Gastrocnemius medialis (tissue), 4 donors: ENCODE results near the gene CYFIP2. TPM values are rescaled to one million over a fixed set of nuclear protein-coding genes. Genes with fewer than 3 reads are reported as not detected.

Experiments used
- ATAC-seq, 2 donors: fragments of 150-250 bp; one replicate each; pipeline ENCODE4 v1.9.1; 2016
- DNase-seq, 2 donors: peaks; one replicate each; pipeline ENCODE4 v3.0.0-alpha.2; 2019
- H3K27ac ChIP-seq, 4 donors: fragments of 200-600 bp; sonication (generic); 1 replicate in 1 of 4; 2 replicates in 3 of 4; pipeline ENCODE4 v1.5.1; 2016 to 2018; ENCODE audit warnings: mild to moderate bottlenecking in 2 of 4, moderate library complexity in 1 of 4
- H3K27me3 ChIP-seq, 3 donors: fragments of 200-600 bp; sonication (generic) in 2 of 3; 1 replicate in 1 of 3; 2 replicates in 2 of 3; pipeline versions ENCODE4 v1.5.1 to v1.6.0; 2016 to 2019; ENCODE audit warnings: mild to moderate bottlenecking in 1 of 3, moderate library complexity in 1 of 3
- H3K36me3 ChIP-seq, 2 donors: fragments of 200-600 bp; sonication (generic) in 1 of 2; one replicate each; pipeline ENCODE4 v1.5.1; 2017 to 2018
- H3K4me1 ChIP-seq, 2 donors: fragments of 200-600 bp; sonication (generic) in 1 of 2; one replicate each; pipeline ENCODE4 v1.5.1; 2016 to 2017; ENCODE audit warnings: mild to moderate bottlenecking in 2 of 2
- H3K4me3 ChIP-seq, 4 donors: fragments of 200-600 bp; sonication (generic) in 3 of 4; 1 replicate in 1 of 4; 2 replicates in 3 of 4; pipeline ENCODE4 v1.5.1; 2016 to 2019; ENCODE audit warnings: mild to moderate bottlenecking in 2 of 4
- H3K9me3 ChIP-seq, 3 donors: fragments of 200-600 bp; sonication (generic) in 2 of 3; 1 replicate in 1 of 3; 2 replicates in 2 of 3; pipeline ENCODE4 v1.5.1; 2016 to 2019
- CTCF ChIP-seq, 5 experiments: fragments of 450-650 bp in 3 of 5; fragments of 200-600 bp in 2 of 5; sonication (generic) in 2 of 5; IDR thresholded peaks in 4 of 5; conservative IDR thresholded peaks in 1 of 5; 1 replicate in 4 of 5; 2 replicates in 1 of 5; pipeline ENCODE4 v1.5.1; 2016 to 2019; ENCODE audit warnings: antibody characterized with exemption in 5 of 5, mild to moderate bottlenecking in 3 of 5, moderate library complexity in 3 of 5
- POLR2A ChIP-seq, 2 donors: fragments of 450-650 bp; IDR thresholded peaks; one replicate each; pipeline ENCODE4 v1.6.1; 2017; ENCODE audit warnings: antibody characterized with exemption in 2 of 2, mild to moderate bottlenecking in 2 of 2, moderate library complexity in 2 of 2
- in situ Hi-C, 4 donors: fragments of 200-750 bp; cut with MboI; loops; one replicate each; pipeline versions ENCODE4 v1.15.0 to v1.8.0; 2017; ENCODE audit warnings: low sequenced_read_pairs in 4 of 4
- intact Hi-C: fragments of 100-400 bp; cut with DNase I; formaldehyde crosslinking; loops from one replicate; pipeline ENCODE4 v1.15.1; 2023; ENCODE audit warnings: low total_unique reads
- total RNA-seq, 4 donors: library from RNA; depleted of rRNA; stranded (reverse); fragments of >200 nt; gene quantifications; one replicate each; pipeline versions ENCODE4 v1.1.0 to v1.2.3, GENCODE V29; 2016

Gene CYFIP2
- total RNA-seq, 4 donors from 2014 or later: 5.9 to 15.5 (median 10.7) TPM

GRCh38 chr5:157263496-157264090, 2.3 kb upstream of the CYFIP2 start:
- intact Hi-C loops: no loop called here

GRCh38 chr5:157266286-157267007, 524 bp downstream of the CYFIP2 start:
- peak; percentile 13 to 49 for ATAC-seq
- H3K4me3 ChIP-seq: peak overlapping the region; percentile 60 to 77 (median 64)
- intact Hi-C loops: no loop called here
- no peaks in the 10 kb centered on the region for H3K9me3 ChIP-seq
- TF ChIP-seq POLR2A (IDR thresholded peaks at IDR 0.05) (no peak), CTCF (IDR thresholded peaks at IDR 0.05 in 4 of 5, conservative IDR thresholded peaks at IDR 0.05 in 1 of 5) (no peak)
- peak overlapping the region in 2 of 4 donors; percentile 28 to 70 for H3K27ac ChIP-seq
- H3K4me1 ChIP-seq: peaks cover 8 to 14% of the 10 kb centered on the region in 2 donors
- DNase-seq: no peak
- no peaks in the 10 kb centered on the region for H3K27me3 ChIP-seq
- in situ Hi-C loops: no loop called here
- H3K36me3 ChIP-seq: no peaks in the 10 kb centered on the region

More at GRCh38 chr5:157263496-157264090, 2.3 kb upstream of the CYFIP2 start:
- in situ Hi-C loops: no loop called here
- no peak overlapping the region for H3K4me3 ChIP-seq
- H3K36me3 ChIP-seq: no peaks in the 10 kb centered on the region
- ATAC-seq: no peak
- no peak overlapping the region for H3K27ac ChIP-seq
- peaks cover 8 to 14% of the 10 kb centered on the region in 2 donors for H3K4me1 ChIP-seq
- H3K27me3 ChIP-seq: no peaks in the 10 kb centered on the region
- no peak for DNase-seq
- no peaks in the 10 kb centered on the region for H3K9me3 ChIP-seq
- TF ChIP-seq CTCF (IDR thresholded peaks at IDR 0.05 in 4 of 5, conservative IDR thresholded peaks at IDR 0.05 in 1 of 5) (no peak), POLR2A (IDR thresholded peaks at IDR 0.05) (no peak)

- Histone ChIP-seq H3K27ac (peak overlapping the region in 1 of 4 donors; percentile 70), H3K27me3 (no peaks in the 10 kb centered on the region), H3K9me3 (no peaks in the 10 kb centered on the region), H3K4me3 (peak overlapping the region in 2 of 4 donors; percentile 61 to 67), H3K36me3 (no peaks in the 10 kb centered on the region), H3K4me1 (peaks cover 8 to 14% of the 10 kb centered on the region in 2 donors)
- intact Hi-C loops (no loop called here), in situ Hi-C loops (no loop called here)
- ATAC-seq (peak in 1 of 2 donors; percentile 21), DNase-seq (no peak)
- TF ChIP-seq CTCF (IDR thresholded peaks at IDR 0.05 in 4 of 5, conservative IDR thresholded peaks at IDR 0.05 in 1 of 5): no peak
- TF ChIP-seq POLR2A (IDR thresholded peaks at IDR 0.05): no peak
Measured at GRCh38 chr5:157267025-157267424, 1.1 kb downstream of the CYFIP2 start.

- Histone ChIP-seq H3K36me3 (no peaks in the 10 kb centered on the region), H3K27ac (peak overlapping the region in 1 of 4 donors; percentile 73), H3K27me3 (no peaks in the 10 kb centered on the region), H3K4me3 (no peak overlapping the region), H3K9me3 (no peaks in the 10 kb centered on the region), H3K4me1 (peaks cover 8 to 14% of the 10 kb centered on the region in 2 donors)
- TF ChIP-seq CTCF (IDR thresholded peaks at IDR 0.05 in 4 of 5, conservative IDR thresholded peaks at IDR 0.05 in 1 of 5) (peak in 1 of 5 experiments; percentile 14), POLR2A (IDR thresholded peaks at IDR 0.05) (no peak)
- DNase-seq (peak in 1 of 2 donors; percentile 17), ATAC-seq (peak; percentile 50 to 74)
- in situ Hi-C loops: no loop called here
- intact Hi-C loops: no loop called here
Measured at GRCh38 chr5:157267761-157268480, 2.0 kb downstream of the CYFIP2 start.
